Activated CD4-positive, alpha-beta T cell treated with anti-CD3 and anti-CD28 coated beads, Interleukin-2, amount 50 U/mL, for 48 hours (primary cell): ENCODE measurements around the gene NXN.
A peak's percentile ranks its signal among the peaks of the same experiment; 100 is the strongest.
"Not testable (repeated sequence)": the region's sequence is repeated elsewhere in the genome, so short reads cannot be mapped to it uniquely, and the experiment has no call there.

Experiments
- DNase-seq, 2 experiments: peaks; one replicate each; pipeline ENCODE4 v3.0.0-alpha.2; 2020

The NXN gene

GRCh38 chr17:915538-916201 lies 63.9 kb downstream of the NXN start:
- DNase-seq = no peak

- DNase-seq = no peak
These were observed 65.0 kb downstream of the NXN start for GRCh38 chr17:914561-914960.

GRCh38 chr17:913207-913606 lies 66.4 kb downstream of the NXN start:
- no peak for DNase-seq

- no peak for DNase-seq
These were observed 69.8 kb downstream of the NXN start for GRCh38 chr17:909642-910323.

GRCh38 chr17:907725-908124 lies 71.9 kb downstream of the NXN start:
- no peak for DNase-seq

GRCh38 chr17:905708-906107 lies 73.9 kb downstream of the NXN start:
- DNase-seq = not testable (repeated sequence)

GRCh38 chr17:903691-904481 lies 75.7 kb downstream of the NXN start:
- DNase-seq = no peak

GRCh38 chr17:902463-902862 lies 77.1 kb downstream of the NXN start:
- no peak for DNase-seq

GRCh38 chr17:901964-902363 lies 77.6 kb downstream of the NXN start:
- DNase-seq = no peak

GRCh38 chr17:901191-901950 lies 78.2 kb downstream of the NXN start:
- DNase-seq = no peak

GRCh38 chr17:900336-900934 lies 79.1 kb downstream of the NXN start:
- DNase-seq = no peak

- no peak for DNase-seq
These were observed 81.5 kb downstream of the NXN start for GRCh38 chr17:897970-898619.

- DNase-seq = no peak
These were observed 82.5 kb downstream of the NXN start for GRCh38 chr17:896953-897661.

GRCh38 chr17:896454-896853 lies 83.1 kb downstream of the NXN start:
- no peak for DNase-seq

- no peak for DNase-seq
These were observed 86.6 kb downstream of the NXN start for GRCh38 chr17:892958-893357.

- DNase-seq = peak; percentile 3 to 19
These were observed 90.6 kb downstream of the NXN start for GRCh38 chr17:888998-889441.

- DNase-seq = no peak
These were observed 91.9 kb downstream of the NXN start for GRCh38 chr17:887551-888209.

GRCh38 chr17:885971-886571 lies 93.5 kb downstream of the NXN start:
- no peak for DNase-seq

GRCh38 chr17:883586-883962 lies 96.0 kb downstream of the NXN start:
- no peak for DNase-seq

- DNase-seq = no peak
These were observed 96.6 kb downstream of the NXN start for GRCh38 chr17:882827-883585.
